ENCODE data around the gene LETM1. TPM values are rescaled to one million over a fixed set of nuclear protein-coding genes. Genes with fewer than 3 reads are reported as not detected.
"Not testable (repeated sequence)": the region's sequence is repeated elsewhere in the genome, so short reads cannot be mapped to it uniquely, and the experiment has no call there.

LETM1 gene
- total RNA-seq, 2 donors from 2014 or later = 28.3 to 45.2 TPM

GRCh38 chr4:1842993-1843448, 12.9 kb downstream of the LETM1 start:
- H3K27ac Mint-ChIP-seq = no peak overlapping the region
- H3K36me3 Mint-ChIP-seq = peaks cover 10 to 14% of the 10 kb centered on the region in 2 donors
- DNase-seq (ENCODE audit: low spot score in 2 of 2) = no peak
- no peaks in the 10 kb centered on the region for H3K9me3 Mint-ChIP-seq
- no peak for ATAC-seq

- Mint-ChIP-seq H3K27ac (peak overlapping the region in 1 of 2 donors; percentile 65), H3K9me3 (no peaks in the 10 kb centered on the region), H3K36me3 (peaks cover 10 to 13% of the 10 kb centered on the region in 2 donors)
- DNase-seq (ENCODE audit: low spot score in 2 of 2) (no peak), ATAC-seq (no peak)
These were observed 13.5 kb downstream of the LETM1 start for GRCh38 chr4:1842339-1842895.

DNA sequence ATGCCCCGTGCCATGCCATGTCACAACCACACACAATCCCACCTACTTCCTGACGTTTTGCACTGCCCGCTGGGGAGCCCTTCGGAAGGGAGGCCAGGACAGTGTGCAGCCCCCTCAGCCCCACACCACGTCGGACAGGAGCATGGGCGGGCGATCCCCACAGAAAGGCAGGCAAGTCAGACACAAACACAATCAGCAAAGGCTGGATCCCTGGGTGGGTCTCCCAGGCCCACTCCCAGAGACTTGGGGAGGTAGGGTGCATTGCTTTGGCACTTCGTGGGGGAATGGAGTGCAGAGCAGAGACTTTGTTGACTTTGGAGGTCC, 14.1 kb downstream of the LETM1 start:
- Mint-ChIP-seq H3K27ac (no peak overlapping the region), H3K36me3 (peaks cover 8 to 10% of the 10 kb centered on the region in 2 donors), H3K9me3 (no peaks in the 10 kb centered on the region)
- no peak for DNase-seq (ENCODE audit: low spot score in 2 of 2)
- ATAC-seq = no peak

DNA sequence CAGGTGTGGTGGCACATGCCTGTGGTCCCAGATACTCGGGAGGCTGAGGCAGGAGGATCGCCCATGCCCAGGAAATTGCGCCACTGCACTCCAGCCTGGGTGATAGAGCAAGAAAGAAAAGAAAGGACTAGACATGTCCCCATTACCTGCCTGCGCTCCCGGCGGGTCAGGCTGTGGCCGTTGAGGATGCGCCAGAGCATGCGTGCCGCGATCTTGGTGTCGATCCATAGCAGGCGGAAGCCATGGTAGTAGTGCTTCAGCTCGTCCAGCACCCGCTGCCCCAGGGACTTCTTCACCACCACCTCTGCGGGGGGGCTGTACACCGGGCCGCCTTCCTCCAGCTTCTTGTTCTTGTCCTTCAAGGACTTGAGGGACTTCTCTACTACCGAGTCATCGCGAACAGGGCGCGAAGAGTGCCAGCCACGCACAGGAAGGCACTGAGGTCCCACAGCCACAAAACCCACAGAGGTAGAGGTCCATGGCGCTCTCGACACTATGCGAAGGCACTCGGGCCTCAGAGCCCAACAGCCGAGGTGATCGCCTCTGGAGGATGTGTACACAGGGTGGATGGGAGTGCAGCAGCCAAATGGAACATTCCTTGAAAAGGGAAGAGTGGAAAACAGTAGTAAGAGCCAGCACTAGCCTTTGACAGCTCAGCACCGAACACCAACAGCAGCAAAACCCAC, 14.6 kb downstream of the LETM1 start:
- H3K9me3 Mint-ChIP-seq = no peaks in the 10 kb centered on the region
- no peak for ATAC-seq
- DNase-seq (ENCODE audit: low spot score in 2 of 2) = no peak
- H3K27ac Mint-ChIP-seq = peak overlapping the region in 1 of 2 donors; percentile 65
- peaks cover 2 to 6% of the 10 kb centered on the region in 2 donors for H3K36me3 Mint-ChIP-seq

DNA sequence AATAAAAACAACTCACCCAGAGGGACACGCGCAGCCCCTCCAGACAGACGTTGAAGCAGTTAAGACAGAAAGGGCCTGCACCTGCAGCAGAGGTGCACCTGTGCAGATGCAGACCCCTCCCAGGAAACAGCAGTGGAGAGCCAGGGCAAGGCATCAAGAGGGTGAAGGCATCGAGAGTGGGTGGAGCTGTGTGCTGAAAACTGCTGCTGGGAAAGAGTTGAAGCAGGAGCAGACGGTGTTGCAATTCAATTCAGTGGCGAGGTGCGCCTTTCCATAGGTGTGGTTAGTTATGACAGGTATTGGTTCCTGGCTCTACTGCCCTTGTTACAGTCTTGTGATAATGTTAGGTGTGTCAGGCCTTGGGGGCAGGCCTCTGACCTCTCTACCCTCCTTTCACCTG, 16.7 kb downstream of the LETM1 start:
- Mint-ChIP-seq H3K36me3 (peaks cover 0 to 10% of the 10 kb centered on the region in 2 donors), H3K9me3 (no peaks in the 10 kb centered on the region), H3K27ac (peak overlapping the region in 1 of 2 donors; percentile 41)
- ATAC-seq (no peak), DNase-seq (ENCODE audit: low spot score in 2 of 2) (no peak)

DNA sequence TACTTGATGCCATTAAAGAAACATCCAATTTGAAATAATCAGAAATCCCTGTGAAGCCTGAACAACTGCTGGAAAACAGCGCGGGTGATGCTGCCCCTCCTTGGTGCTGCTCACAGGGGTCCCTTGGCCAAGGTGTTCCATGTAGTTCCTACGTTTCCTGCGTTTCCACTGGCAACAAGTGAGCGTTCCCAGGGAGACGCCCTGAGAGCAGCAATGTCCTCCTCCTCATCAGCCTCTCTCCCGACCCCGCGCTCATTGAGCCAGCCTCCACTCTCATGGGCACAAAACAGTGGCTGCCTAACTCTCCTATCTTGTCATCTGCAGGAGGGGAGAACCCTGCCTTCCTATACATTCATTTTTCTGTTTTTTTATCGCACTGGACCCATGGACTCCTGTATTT, 18.9 kb downstream of the LETM1 start:
- H3K36me3 Mint-ChIP-seq = peaks cover 0 to 8% of the 10 kb centered on the region in 2 donors
- ATAC-seq (no peak), DNase-seq (ENCODE audit: low spot score in 2 of 2) (no peak)
- peak overlapping the region in 1 of 2 donors; percentile 40 for H3K27ac Mint-ChIP-seq
- no peaks in the 10 kb centered on the region for H3K9me3 Mint-ChIP-seq

GRCh38 chr4:1836650-1837049, 19.3 kb downstream of the LETM1 start:
- DNase-seq (ENCODE audit: low spot score in 2 of 2) (no peak), ATAC-seq (no peak)
- Mint-ChIP-seq H3K36me3 (peaks cover 0 to 9% of the 10 kb centered on the region in 2 donors), H3K27ac (no peak overlapping the region), H3K9me3 (no peaks in the 10 kb centered on the region)

- not testable (repeated sequence) for DNase-seq (ENCODE audit: low spot score in 2 of 2); H3K27ac Mint-ChIP-seq; H3K9me3 Mint-ChIP-seq; ATAC-seq
- H3K36me3 Mint-ChIP-seq = peaks cover 0 to 12% of the 10 kb centered on the region in 2 donors
These were observed 20.1 kb downstream of the LETM1 start for GRCh38 chr4:1835836-1836235.

DNA sequence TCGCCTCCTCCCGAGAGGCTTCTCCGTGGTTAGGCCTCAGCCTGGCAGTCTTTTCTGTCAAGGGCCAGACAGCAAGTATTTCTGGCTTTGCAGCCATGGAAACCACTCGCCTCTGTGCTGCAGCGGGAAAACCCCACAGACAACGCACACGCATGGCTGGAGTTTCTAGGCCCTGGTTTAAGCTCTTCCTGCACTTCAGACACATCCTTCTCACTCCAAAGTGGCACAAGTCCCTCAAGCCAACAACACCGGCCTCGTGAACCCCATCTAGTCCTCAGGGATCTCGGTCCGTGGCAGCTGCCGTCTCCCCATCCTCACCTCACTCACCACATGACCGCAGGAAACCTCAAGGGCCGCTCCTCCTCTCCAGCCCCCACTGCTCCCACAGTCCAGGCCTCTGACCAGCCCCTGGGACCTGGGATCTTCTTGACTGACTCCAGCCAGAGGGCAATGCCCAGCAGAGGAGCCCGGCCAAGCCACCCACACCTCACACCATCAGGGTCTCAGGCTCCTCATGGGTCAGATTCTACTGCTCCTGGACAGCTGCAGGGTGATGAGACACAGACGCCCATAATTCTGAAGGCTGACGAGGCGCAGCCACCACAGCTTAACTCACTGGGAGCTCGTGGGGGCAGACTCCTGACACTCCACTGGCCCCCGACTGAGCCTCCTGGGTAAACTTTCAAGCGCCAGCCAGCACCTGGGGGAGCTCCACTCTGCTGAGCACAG, 21.7 kb downstream of the LETM1 start:
- ATAC-seq = no peak
- Mint-ChIP-seq H3K36me3 (peaks cover 4 to 18% of the 10 kb centered on the region in 2 donors), H3K9me3 (no peaks in the 10 kb centered on the region), H3K27ac (peak overlapping the region; percentile 26 to 80)
- DNase-seq (ENCODE audit: low spot score in 2 of 2) = no peak

DNA sequence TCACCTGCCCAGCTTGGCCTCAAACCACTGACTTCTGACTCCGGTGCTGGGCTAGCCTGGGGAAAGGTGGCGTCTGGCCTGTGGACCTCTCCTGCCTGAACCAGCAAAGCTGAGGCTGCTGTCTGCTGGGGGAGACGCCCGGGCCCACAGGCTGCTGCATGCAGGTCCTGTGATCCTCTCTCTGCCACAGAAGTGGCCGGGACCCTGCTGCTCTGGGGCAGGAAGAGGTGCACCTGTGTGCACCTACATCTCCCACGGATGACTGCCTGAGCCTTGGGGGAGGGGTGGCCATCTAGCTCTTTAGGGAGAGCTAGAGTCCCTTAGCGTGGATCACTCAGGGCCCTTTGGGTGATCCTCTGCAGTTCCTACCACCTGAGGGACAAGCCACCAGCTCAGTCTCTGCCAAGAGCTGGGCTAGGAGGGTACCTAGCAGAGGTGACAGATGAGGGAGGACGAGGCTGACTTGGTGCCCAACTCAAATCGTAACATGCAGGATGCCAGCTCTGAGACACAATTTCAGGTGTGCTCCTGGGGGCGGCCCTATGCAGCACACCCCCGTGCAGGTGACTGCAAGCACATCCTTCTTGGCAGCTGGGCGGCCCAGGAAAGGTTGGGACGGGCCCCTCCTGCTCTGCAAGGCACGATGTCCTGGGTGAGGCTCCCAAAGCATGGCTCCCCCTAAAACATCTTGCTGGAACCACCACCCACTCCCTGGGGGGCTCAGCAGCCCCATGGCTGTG, 22.5 kb downstream of the LETM1 start:
- DNase-seq (ENCODE audit: low spot score in 2 of 2) (no peak), ATAC-seq (no peak)
- no peak overlapping the region for H3K27ac Mint-ChIP-seq
- H3K9me3 Mint-ChIP-seq = no peaks in the 10 kb centered on the region
- peaks cover 4 to 18% of the 10 kb centered on the region in 2 donors for H3K36me3 Mint-ChIP-seq

DNA sequence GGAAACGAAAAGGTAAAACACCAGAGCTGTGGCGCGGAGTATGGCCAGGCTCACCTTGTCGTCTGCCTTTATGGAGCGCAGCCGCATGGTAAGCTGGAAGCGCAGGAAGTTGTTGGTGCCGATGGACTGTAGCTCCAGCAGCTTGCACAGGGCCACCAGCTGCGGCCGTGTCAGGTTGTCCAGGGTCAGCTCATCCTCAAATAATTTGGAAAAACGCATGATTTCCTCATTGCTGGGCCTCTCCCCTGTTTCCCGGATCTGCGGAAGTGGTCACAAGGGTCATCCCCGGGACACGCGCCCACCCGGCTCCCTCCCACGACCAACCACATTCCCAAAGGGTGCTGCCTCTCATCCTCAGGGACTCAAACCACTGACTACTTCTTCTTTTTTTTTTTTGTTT, 23.3 kb downstream of the LETM1 start:
- H3K36me3 Mint-ChIP-seq = peaks cover 4 to 18% of the 10 kb centered on the region in 2 donors
- no peaks in the 10 kb centered on the region for H3K9me3 Mint-ChIP-seq
- H3K27ac Mint-ChIP-seq = no peak overlapping the region
- DNase-seq (ENCODE audit: low spot score in 2 of 2) = no peak
- no peak for ATAC-seq

GRCh38 chr4:1831331-1831730, 24.6 kb downstream of the LETM1 start:
- no peaks in the 10 kb centered on the region for H3K9me3 Mint-ChIP-seq
- peaks cover 4 to 18% of the 10 kb centered on the region in 2 donors for H3K36me3 Mint-ChIP-seq
- no peak for ATAC-seq
- peak overlapping the region; percentile 44 to 63 for H3K27ac Mint-ChIP-seq
- DNase-seq (ENCODE audit: low spot score in 2 of 2) = no peak

DNA sequence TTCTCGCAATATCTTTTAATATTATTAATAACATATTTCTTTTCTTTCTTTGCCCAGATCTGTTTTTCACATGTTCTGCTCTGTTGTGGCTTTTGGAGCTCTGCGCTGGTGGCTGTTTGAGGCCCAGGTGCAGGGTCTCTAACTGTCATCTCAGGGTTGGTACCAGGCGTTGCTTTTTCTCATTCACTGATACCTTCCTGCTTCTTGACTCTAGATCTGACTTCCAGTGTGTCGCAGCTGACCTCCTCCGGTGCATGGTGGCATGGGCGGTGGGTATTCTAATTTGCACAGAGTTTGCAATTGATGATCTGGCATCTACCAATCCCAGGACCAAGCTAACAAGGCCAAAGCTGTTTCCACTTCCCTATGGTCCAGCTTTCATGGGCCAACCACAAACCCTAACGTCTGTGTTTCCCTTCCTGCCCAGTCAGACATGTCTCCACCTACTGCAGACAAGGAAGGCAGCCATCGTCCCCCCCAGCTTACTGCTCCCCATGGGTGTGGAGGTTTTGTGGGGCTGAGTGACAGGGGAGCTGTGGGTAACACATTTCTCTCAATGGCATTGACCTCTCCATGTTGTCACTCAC, 25.2 kb downstream of the LETM1 start:
- ATAC-seq (no peak), DNase-seq (ENCODE audit: low spot score in 2 of 2) (no peak)
- no peaks in the 10 kb centered on the region for H3K9me3 Mint-ChIP-seq
- peaks cover 4 to 18% of the 10 kb centered on the region in 2 donors for H3K36me3 Mint-ChIP-seq
- H3K27ac Mint-ChIP-seq = peak overlapping the region in 1 of 2 donors; percentile 44

DNA sequence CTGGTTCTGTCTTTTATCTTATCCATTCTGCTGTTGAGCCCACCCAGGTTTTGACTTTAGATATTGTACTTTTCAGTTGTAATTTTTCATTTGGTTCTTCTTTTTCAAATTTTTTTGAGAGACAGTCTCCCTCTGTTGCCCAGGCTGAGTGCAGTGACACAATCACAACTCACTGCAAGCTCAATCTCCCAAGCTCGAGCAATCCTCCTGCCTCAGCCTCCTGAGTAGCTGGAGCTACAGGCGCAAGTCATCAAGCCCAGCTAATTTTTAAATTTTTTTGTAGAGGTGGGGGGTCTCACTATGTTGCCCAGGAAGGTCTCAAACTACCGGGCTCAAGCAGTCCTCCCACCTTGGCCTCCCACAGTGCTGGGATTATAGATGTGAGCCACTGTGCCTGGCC, 25.7 kb downstream of the LETM1 start:
- Mint-ChIP-seq H3K9me3 (no peaks in the 10 kb centered on the region), H3K36me3 (peaks cover 4 to 18% of the 10 kb centered on the region in 2 donors), H3K27ac (peak overlapping the region; percentile 15 to 32)
- ATAC-seq = no peak
- DNase-seq (ENCODE audit: low spot score in 2 of 2) = no peak

GRCh38 chr4:1826531-1827350, 29.2 kb downstream of the LETM1 start:
- Mint-ChIP-seq H3K27ac (no peak overlapping the region), H3K36me3 (peaks cover 4 to 10% of the 10 kb centered on the region in 2 donors), H3K9me3 (no peaks in the 10 kb centered on the region)
- DNase-seq (ENCODE audit: low spot score in 2 of 2) (no peak), ATAC-seq (no peak)

- DNase-seq (ENCODE audit: low spot score in 2 of 2) (no peak), ATAC-seq (no peak)
- Mint-ChIP-seq H3K9me3 (no peaks in the 10 kb centered on the region), H3K27ac (peak overlapping the region in 1 of 2 donors; percentile 23), H3K36me3 (peaks cover 4 to 6% of the 10 kb centered on the region in 2 donors)
These were observed 30.6 kb downstream of the LETM1 start for GRCh38 chr4:1825326-1825725.
